ENCODE data around the gene PRDX5. TPM values are rescaled to one million over a fixed set of nuclear protein-coding genes. Genes with fewer than 3 reads are reported as not detected.
"Not testable (repeated sequence)": the region's sequence is repeated elsewhere in the genome, so short reads cannot be mapped to it uniquely, and the experiment has no call there.

Gene PRDX5
- total RNA-seq, 1 donor from 2014 or later = 245 TPM

DNA sequence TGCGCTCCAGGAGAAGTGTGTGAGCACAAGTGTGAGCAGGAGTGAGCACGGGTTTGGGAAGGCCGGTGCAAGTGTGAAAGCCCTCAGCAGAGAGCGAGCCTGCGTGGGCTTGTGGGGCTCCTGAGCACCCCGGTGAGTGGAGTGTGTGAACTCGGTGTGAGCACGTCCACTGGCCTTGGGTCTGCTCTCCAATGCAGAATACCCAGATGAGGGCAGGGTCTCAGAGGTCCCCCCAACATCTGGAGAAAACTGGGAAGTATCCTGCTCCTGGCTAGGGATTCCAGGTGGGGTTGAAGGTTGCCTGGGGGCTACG is 11.4 kb upstream of the PRDX5 start:
- no peak for DNase-seq

DNA sequence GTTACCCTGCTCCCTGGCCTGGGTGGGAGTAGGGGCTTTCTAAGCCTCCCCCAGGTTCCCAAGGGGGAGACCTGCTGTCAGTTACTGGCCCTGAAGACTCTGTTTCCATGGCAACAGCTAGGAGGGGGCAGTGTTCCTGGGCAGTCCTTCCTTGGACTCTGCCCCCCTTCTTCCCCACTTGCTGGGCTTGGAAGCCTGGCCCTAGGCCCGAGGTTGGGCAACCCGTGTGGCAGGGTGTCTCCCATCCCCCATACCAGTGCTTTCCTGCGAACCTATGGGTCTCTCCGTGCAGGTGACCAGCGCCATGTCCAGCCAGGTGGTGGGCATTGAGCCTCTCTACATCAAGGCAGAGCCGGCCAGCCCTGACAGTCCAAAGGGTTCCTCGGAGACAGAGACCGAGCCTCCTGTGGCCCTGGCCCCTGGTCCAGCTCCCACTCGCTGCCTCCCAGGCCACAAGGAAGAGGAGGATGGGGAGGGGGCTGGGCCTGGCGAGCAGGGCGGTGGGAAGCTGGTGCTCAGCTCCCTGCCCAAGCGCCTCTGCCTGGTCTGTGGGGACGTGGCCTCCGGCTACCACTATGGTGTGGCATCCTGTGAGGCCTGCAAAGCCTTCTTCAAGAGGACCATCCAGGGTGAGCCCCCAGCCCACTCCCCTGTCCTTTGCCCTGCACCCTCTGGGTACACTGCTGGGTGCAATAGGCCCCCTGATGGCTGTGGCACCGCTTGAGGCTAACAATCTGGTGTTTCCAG is 10.9 kb upstream of the PRDX5 start:
- DNase-seq = no peak

DNA sequence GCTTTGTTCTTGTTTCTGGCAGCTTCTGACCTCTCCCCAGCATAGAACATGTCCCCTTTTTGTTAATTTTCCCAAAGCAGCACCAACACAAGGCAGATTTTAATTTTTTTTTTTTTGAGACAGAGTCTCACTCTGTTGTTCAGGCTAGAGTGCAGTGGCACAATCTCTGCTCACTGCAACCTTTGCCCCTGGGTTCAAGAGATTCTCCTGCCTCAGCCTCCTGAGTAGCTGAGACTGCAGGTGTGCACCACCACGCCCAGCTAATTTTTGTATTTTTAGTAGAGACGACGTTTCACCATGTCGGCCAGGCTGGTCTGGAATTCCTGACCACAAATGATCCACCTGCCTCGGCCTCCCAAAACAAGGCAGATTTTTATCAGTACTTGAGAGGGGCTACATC is 10.1 kb upstream of the PRDX5 start:
- not testable (repeated sequence) for DNase-seq

DNA sequence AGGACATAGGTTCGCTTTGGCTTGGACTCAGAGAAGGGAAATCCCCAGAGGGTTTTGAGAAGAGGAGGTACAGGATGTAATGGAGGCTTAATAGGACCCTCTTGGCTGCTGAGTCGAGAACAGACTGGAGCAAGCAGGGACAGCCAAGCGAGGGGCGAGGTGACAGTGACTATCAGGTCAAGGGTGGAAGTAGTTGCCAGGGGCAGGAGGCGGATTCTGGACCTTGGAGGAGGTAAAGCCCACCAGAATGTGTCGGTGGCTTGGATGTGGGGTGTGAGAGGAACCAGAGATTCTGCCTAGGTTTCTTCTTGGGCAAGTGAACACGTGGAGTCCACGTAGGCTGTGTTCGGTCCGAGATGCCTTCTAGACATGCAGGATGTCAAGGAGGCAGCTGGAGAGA is 5.0 kb upstream of the PRDX5 start:
- DNase-seq = no peak

DNA sequence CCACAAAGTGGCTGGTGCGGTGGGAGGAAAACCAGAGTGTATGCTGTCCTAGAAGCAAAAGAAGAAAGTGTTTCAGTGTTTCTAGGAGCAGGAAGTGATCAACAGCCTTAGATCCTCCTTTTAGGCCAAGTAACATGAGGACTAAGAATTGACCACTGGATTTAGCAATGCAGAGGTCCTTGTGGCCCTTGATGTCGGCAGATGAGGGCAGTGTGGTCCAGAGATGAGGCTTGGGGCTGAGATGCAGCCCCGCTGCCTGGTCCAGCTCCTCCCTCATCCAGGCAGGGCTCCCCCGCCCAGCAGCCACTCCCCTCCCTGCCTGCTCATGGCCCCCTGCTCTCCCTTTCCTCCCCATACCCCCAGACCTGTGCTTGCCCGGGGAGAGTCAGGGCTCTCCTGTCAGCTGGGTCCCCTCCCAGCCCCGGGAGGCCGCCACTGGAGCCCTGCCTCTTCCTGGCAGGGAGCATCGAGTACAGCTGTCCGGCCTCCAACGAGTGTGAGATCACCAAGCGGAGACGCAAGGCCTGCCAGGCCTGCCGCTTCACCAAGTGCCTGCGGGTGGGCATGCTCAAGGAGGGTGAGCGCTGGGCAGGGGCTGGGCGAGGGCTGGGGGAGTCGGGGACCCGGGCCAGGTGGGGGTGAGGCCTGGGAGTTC is 4.3 kb upstream of the PRDX5 start:
- DNase-seq = no peak

DNA sequence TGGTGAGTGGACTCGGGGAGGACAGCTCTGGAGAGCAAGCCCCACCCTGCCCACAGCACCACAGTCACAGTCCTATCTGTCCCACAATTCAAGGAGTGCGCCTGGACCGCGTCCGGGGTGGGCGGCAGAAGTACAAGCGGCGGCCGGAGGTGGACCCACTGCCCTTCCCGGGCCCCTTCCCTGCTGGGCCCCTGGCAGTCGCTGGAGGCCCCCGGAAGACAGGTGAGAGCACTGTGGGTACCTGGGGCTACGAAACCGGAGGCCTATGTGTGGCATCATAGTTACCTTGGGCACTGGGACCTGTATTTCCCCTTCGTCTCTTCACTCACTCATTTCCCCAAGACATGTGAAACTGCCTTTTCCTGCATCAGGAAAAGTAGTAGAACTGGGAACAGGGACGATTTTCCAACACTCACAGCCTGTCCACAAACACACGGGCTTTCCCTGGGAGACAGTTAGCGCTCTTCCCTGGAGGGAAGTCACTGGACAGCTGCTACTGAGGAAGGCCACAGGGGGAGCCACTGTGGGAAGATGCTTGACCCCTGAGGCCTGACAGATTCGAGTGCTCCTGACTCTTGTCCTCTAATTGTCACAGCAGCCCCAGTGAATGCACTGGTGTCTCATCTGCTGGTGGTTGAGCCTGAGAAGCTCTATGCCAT is 3.6 kb upstream of the PRDX5 start:
- DNase-seq = no peak

DNA sequence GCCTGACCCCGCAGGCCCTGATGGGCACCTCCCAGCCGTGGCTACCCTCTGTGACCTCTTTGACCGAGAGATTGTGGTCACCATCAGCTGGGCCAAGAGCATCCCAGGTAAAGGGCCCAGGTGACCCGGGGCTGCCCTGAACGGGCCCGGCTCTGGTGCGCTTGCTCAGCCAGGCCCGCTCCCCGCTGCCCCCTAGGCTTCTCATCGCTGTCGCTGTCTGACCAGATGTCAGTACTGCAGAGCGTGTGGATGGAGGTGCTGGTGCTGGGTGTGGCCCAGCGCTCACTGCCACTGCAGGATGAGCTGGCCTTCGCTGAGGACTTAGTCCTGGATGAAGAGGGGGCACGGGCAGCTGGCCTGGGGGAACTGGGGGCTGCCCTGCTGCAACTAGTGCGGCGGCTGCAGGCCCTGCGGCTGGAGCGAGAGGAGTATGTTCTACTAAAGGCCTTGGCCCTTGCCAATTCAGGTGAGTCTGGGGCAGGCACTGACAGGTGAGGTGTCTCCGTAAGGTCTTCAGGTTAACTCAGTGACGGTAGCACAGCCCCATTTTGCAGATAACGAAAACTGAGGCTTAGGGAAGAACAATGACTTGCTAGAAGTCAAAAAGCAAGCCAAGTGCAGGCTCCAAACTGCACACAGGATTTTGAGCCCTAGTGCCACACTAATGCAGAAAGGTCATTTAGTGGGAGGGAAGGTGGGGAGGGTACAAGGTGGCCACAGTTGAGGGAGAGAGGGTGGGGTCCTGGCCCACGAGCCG is 2.9 kb upstream of the PRDX5 start:
- no peak for DNase-seq

DNA sequence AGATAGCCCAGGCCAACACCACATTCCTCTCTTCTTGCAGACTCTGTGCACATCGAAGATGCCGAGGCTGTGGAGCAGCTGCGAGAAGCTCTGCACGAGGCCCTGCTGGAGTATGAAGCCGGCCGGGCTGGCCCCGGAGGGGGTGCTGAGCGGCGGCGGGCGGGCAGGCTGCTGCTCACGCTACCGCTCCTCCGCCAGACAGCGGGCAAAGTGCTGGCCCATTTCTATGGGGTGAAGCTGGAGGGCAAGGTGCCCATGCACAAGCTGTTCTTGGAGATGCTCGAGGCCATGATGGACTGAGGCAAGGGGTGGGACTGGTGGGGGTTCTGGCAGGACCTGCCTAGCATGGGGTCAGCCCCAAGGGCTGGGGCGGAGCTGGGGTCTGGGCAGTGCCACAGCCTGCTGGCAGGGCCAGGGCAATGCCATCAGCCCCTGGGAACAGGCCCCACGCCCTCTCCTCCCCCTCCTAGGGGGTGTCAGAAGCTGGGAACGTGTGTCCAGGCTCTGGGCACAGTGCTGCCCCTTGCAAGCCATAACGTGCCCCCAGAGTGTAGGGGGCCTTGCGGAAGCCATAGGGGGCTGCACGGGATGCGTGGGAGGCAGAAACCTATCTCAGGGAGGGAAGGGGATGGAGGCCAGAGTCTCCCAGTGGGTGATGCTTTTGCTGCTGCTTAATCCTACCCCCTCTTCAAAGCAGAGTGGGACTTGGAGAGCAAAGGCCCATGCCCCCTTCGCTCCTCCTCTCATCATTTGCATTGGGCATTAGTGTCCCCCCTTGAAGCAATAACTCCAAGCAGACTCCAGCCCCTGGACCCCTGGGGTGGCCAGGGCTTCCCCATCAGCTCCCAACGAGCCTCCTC is 2.0 kb upstream of the PRDX5 start:
- not testable (repeated sequence) for DNase-seq

DNA sequence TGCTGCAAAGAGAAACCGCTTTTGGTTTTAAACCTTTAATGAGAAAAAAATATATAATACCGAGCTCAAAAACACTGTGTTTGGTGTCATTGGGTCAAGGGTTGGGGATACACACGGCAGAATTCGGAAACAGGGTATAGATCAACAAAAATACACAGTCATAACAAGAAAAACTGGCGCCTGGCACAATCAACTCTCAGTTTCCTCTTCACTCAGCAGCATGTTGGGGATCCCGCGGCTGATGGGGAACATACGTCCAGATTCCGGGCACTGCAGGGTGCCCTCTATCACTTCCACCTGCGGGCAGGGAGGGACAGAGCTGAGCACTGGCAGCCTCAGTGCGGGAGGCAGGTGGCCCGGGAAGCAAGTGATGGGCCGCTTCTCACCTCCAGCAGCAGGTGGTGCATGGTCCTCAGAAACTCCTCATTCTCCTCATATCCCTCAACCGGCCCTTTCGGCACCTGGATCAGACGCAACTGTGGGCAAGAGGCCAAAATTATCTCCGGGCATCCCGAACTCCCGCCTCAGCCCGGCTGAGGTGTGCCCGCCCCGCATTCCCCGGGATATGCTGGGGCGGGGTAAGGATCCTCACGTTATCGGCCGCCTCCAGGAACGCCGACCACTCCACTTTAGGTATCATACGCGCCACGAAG is 1.1 kb upstream of the PRDX5 start:
- peak; percentile 50 for DNase-seq

DNA sequence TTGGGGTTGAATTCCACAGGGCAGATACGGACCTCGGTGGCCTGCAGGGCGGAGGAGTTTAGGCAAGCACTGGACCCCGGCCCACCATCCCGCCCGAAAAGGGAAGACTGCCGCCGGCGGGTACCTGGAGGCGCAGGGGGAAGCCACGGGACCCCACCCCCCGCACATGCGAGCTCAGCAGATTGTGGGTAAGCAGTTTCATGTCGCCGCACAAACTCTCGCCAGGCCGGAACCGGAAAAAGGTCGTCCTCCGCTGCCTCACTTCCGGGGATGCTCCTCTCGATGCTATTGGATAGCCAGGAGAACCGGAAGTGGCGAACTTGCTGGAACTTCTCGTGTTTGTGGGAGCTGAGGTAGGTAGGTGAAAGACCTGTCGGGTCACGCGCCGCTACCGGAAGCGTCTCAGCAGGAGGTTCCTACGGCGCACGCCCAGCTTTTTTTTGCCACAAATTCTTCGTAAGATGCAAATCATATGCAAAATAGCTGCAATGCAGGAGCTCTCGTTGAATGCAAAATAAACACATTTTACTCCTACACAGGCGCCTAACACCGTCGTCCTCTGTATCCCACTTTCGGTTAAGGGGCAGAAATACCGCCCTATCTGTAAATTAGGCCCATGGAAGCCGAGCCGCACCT is 478 bp upstream of the PRDX5 start, which contains the start of gene TRMT112:
TSS of gene TRMT112 (minus strand) at position 235 of the 636 bp plus-strand sequence. CDS start at position 202, 33 bp downstream.
- DNase-seq = peak; percentile 98

DNA sequence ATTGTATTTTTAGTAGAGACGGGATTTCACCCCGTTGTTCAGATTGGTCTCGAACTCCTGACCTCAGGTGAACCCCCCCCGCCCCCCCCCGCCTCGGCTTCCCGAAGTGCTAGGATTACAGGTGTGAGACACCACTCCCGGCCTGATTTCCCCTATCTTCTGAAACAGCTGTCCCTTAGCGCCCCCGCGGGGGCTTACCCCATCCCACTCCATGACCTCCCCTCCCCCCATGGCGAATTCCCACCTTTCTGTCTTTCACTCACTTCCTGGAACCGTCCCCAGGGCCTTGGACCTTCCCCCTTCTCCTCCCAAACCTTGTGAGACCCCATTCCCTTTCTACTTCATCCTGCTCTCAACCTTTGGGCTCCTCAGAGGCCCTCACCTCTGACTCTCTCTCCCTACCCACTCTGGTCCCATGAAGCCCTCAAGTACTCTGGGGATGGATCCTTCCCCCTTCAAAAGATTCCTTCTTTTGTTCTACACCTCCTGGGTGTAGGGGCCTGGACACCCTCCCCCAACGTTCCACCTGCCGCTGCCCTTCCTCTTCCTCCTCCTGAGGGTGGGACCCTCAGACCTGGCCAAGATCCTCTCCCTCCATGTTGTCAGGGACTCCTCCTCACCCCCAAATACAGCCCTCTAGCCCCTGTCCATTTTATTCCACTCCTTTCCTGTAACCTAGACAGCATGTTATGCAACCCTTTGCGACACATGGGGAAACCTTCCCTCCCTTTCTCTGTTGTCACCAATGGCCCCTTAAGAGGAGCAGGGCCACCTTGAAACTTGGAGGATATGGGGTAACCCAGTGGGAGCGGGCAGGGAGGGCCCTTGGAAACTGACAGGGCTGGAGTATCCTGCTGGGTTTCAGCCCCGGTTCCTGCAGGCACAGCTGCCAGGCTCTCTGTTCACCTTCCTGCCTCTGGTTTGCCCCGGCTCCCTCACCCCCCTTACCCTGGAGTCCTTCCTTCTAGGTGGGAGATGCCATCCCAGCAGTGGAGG is 1.1 kb downstream of the PRDX5 start:
- no peak for DNase-seq

DNA sequence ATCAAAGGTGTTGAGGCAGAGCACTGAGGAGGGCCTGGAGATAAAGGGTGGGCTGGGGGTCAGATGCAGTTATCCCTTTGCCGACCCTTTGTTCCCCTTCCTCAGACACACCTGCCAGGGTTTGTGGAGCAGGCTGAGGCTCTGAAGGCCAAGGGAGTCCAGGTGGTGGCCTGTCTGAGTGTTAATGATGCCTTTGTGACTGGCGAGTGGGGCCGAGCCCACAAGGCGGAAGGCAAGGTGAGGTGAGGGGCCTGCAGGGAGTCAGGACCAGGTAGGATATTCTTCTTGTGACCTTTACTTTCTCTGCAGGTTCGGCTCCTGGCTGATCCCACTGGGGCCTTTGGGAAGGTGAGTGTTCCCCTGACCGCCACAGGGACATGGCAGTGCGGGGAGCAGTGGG is 2.6 kb downstream of the PRDX5 start:
- no peak for DNase-seq

DNA sequence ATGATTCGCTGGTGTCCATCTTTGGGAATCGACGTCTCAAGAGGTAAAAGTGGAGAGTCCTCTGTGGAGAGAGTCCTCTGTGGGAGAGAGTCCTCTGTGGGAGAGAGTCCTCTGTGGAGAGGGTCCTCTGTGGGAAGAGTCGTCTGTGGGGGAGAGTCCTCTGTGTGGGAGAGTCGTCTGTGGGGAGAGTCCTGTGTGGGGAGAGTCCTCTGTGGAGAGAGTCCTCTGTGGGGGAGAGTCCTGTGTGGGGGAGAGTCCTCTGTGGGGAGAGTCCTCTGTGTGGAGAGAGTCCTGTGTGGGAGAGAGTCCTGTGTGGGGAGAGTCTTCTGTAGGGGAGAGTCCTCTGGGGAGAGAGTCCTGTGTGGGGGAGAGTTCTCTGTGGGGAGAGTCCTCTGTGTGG is 3.1 kb downstream of the PRDX5 start:
- no peak for DNase-seq

DNA sequence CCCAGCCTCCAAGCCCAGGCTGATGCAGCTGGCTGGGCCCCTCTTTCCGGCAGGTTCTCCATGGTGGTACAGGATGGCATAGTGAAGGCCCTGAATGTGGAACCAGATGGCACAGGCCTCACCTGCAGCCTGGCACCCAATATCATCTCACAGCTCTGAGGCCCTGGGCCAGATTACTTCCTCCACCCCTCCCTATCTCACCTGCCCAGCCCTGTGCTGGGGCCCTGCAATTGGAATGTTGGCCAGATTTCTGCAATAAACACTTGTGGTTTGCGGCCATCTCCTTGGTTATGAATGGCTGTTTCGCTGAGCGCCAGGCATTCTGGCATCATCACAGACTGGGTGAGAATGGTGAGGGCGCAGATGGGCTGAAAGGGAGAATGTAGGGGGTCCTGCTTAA is 3.6 kb downstream of the PRDX5 start:
- no peak for DNase-seq

DNA sequence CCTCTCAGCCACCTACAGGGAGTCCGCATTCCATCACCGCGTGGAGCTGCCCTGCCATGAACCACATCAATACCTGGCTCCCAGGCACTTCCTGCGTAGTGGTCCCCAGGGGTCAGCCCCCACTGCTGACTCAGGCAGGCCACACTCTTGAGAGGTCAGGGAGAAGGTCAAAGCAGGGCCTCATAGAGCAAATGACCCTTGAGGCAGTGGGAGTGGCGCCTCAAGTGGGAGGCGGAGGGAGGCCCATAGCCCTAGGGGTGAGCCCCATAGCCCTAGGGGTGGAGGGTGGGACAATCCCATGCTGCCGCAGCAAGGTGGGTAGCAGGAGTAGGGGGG is 5.0 kb downstream of the PRDX5 start:
- no peak for DNase-seq

DNA sequence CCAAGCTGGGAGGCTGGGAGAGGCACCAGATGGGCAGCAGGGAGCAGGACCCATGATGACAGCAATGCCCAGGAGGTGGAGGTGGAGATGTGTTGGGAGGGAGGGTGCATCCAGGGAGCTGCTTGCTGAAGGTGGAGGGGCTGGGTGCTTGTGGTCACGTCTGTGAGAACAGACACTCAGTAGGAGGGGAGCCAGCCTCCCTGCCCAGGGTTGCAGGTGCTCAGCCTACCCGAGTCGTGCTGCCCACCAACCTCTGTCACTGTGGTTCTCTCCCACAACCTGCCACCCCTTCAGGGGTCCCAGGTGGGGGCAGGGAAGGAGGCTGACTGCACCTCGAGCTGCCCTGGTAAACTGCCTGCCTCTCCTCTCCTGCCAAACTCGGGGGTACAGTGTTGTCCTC is 5.5 kb downstream of the PRDX5 start:
- DNase-seq = no peak

DNA sequence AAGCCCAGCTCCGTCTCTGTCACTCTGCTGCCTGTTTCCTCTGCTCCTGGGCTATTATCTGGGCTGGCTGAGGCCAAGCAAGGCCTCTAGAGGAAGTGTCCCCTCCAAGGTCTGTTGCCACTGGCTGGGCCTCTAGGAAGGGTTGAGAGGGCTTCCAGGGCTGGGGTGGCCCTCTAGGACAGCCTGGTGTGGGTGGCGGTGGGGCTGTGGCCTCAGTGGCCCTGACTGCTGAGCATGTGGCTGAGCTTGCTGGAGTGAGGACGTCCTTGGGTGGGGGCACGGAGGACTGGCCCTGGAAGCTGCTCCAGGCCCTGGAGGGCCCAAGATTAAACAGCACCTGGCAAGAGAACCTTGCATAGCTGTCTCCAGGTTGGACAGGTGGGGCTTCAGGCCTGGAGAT is 6.1 kb downstream of the PRDX5 start:
- DNase-seq = not testable (repeated sequence)

DNA sequence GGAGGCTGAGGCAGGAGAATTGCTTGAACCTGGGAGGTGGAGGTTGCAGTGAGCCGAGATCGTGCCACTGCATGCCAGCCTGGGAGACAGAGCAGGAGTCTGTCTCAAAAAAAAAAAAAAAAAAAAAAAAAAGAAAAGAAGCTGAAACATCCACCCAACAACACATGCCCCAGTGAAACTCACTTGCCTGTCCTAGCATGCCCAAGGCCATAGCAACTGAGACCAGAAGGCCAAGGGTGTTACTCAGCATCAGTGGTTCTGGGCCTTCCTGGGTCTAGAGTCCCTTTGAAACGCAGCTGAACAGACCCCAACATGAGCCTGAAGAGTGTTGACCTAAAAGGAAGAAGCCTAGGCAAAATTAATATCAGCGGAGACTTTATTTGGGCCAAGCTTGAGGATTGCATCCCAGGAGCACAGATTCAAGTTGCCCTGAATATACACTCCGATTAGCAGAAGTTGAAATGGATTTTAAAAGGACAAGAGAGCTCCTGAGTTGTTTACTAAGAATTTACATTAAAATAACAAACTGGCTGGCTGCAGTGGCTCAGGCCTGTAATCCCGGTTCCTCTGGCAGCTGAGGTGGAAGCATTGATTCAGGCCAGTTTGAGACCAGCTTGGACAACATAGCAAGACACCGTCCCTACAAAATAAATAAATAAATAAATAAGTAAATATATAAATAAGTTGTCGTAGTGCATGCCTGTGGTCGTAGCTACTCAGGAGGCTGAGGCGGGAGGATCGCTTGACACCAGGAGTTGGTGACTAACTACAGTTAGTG is 7.0 kb downstream of the PRDX5 start:
- no peak for DNase-seq

DNA sequence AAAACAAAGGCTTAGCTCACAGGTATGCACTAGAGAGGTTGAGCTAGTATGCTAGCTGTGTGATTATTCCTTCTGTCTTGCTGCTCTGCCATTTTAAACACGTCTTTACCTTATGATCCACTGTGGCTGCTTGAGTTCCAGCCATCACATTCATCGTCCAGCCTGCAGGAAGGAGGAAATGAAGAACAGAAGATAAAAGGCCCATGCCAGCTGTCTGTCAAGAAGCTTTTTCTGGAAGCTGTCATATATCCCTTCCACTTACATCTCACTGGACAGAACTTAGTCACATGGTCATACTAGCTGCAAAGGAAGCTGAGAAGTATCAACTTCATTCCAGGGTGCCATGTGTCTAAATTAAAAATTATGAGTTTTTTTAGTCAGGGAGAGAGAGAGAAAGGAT is 9.5 kb downstream of the PRDX5 start:
- DNase-seq = no peak
